Peyer's patch (tissue), 4 donors: ENCODE results near the gene PLEKHG3.

ENCODE experiments used
- CTCF ChIP-seq, 6 experiments: fragments of 450-650 bp in 4 of 6; fragments of 200-600 bp in 2 of 6; sonication (generic) in 1 of 6; IDR thresholded peaks; one replicate each; pipeline ENCODE4 v1.5.1; 2017 to 2019; ENCODE audit warnings: antibody characterized with exemption in 6 of 6, mild to moderate bottlenecking in 3 of 6, moderate library complexity in 1 of 6
- POLR2A ChIP-seq, 2 donors: fragments of 450-650 bp; IDR thresholded peaks; one replicate each; pipeline ENCODE4 v1.5.1; 2017; ENCODE audit warnings: antibody characterized with exemption in 2 of 2, mild to moderate bottlenecking in 2 of 2, moderate library complexity in 2 of 2

- no peak for TF ChIP-seq POLR2A (IDR thresholded peaks at IDR 0.05)
- no peak for TF ChIP-seq CTCF (IDR thresholded peaks at IDR 0.05)
These were observed 54.7 kb downstream of the PLEKHG3 start for GRCh38 chr14:64758691-64759554.
